ENCODE data around the gene POLD2. TPM values are rescaled to one million over a fixed set of nuclear protein-coding genes. Genes with fewer than 3 reads are reported as not detected.
A peak's percentile ranks its signal among the peaks of the same experiment; 100 is the strongest.

Gene POLD2
- total and polyA plus RNA-seq, 8 donors = 68.3 to 116 (median 111) TPM

DNA sequence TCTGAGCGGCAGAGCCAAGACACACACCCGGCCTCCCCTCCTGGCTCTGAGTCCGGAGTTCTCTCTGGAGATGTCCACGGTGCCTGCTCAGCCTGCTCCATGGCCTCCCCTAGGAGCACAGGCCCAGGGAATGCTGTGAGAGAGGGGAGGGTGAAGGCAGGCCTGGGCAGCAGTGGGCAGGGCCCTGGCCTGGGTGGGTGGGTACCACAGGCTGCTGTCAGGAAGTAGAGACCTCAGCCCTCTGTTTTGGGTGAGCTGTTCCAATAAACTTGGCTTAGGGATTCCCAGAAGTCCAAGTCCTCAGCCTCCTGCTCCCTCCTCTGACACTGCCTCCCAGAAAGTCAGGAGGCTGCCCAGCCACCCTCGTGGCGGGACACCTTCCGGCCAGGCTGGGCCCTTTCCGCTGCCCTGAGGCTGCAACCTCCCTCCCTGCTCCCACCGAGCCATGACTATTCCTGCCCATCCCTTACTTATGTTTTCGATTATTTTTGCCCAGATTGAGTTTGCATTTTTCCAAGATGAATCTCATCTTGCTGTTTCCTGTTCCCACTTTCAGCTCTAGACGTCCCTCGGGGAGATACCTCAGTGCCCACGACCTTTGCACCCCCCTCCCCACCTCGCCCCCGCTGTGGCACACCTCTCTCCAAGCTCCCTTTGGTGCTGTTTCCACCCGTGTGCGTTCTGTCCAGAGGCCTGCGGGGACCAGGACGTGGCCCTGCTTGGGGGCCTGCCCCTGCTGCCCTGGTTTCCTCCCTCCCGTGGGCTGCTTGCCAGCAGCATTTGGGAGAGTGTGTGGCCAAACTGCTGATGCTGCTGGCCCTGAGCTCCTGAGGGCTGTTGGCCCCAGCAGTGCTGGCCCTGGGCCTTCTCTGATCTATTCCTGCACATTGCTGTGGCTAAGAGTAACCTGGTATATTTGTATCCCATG, 35.2 kb downstream of the POLD2 start:
- Histone ChIP-seq H3K4me3 (no peak overlapping the region), H3K4me1 (no peaks in the 10 kb centered on the region), H3K27ac (peak overlapping the region; percentile 58 to 84), H3K9me3 (no peaks in the 10 kb centered on the region), H3K36me3 (no peaks in the 10 kb centered on the region), H3K27me3 (no peaks in the 10 kb centered on the region)
- ATAC-seq (peak; percentile 53), DNase-seq (peak in 1 of 4 donors; percentile 43)
- intact Hi-C loops (cut with DNase I) = no loop called here
- TF ChIP-seq, protein P1, sequence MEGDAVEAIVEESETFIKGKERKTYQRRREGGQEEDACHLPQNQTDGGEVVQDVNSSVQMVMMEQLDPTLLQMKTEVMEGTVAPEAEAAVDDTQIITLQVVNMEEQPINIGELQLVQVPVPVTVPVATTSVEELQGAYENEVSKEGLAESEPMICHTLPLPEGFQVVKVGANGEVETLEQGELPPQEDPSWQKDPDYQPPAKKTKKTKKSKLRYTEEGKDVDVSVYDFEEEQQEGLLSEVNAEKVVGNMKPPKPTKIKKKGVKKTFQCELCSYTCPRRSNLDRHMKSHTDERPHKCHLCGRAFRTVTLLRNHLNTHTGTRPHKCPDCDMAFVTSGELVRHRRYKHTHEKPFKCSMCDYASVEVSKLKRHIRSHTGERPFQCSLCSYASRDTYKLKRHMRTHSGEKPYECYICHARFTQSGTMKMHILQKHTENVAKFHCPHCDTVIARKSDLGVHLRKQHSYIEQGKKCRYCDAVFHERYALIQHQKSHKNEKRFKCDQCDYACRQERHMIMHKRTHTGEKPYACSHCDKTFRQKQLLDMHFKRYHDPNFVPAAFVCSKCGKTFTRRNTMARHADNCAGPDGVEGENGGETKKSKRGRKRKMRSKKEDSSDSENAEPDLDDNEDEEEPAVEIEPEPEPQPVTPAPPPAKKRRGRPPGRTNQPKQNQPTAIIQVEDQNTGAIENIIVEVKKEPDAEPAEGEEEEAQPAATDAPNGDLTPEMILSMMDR (IDR thresholded peaks at IDR 0.05) = no peak

- no peaks in the 10 kb centered on the region for H3K9me3 ChIP-seq
- ATAC-seq (no peak), DNase-seq (no peak)
- TF ChIP-seq, protein P1 (IDR thresholded peaks at IDR 0.05) = no peak
- no peaks in the 10 kb centered on the region for H3K36me3 ChIP-seq
- no peaks in the 10 kb centered on the region for H3K4me1 ChIP-seq
- no peak overlapping the region for H3K27ac ChIP-seq
- no peak overlapping the region for H3K4me3 ChIP-seq
- intact Hi-C loops (cut with DNase I) = no loop called here
- H3K27me3 ChIP-seq = no peaks in the 10 kb centered on the region
These were observed 36.7 kb downstream of the POLD2 start for GRCh38 chr7:44086627-44087026.

GRCh38 chr7:44085546-44085945, 37.8 kb downstream of the POLD2 start:
- Histone ChIP-seq H3K4me1 (peaks cover 7 to 11% of the 10 kb centered on the region in 2 donors), H3K4me3 (no peak overlapping the region), H3K36me3 (peaks cover 0 to 2% of the 10 kb centered on the region in 2 donors), H3K27me3 (no peaks in the 10 kb centered on the region), H3K27ac (no peak overlapping the region), H3K9me3 (no peaks in the 10 kb centered on the region)
- intact Hi-C loops (cut with DNase I) = no loop called here
- DNase-seq (peak in 1 of 4 donors; percentile 10), ATAC-seq (no peak)
- TF ChIP-seq, protein P1 (IDR thresholded peaks at IDR 0.05) = no peak

DNA sequence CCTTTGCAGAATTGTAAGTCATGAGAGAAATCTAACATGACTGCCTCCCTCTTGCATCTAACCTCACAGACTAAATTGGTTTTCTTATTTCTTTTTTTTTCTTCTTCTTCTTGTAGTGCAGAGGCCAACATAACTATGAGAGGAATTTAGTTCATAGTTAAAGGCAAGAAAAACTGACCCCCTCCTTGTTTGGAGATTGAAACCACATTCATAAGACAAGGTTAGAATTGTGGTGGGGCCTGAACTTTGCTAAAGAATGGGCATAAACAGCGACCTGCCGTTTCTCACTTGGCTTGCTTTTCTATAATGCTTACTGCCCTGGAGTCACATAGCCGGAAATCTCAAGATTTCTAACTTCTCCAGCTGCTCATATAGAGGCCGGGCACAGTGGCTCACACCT, 38.6 kb downstream of the POLD2 start:
- DNase-seq (no peak), ATAC-seq (no peak)
- TF ChIP-seq, protein P1 (IDR thresholded peaks at IDR 0.05) = no peak
- H3K9me3 ChIP-seq = no peaks in the 10 kb centered on the region
- no peak overlapping the region for H3K4me3 ChIP-seq
- peaks cover 7 to 16% of the 10 kb centered on the region in 2 donors for H3K4me1 ChIP-seq
- H3K36me3 ChIP-seq = peaks cover 0 to 11% of the 10 kb centered on the region in 2 donors
- intact Hi-C loops (cut with DNase I) = no loop called here
- H3K27ac ChIP-seq = no peak overlapping the region
- no peaks in the 10 kb centered on the region for H3K27me3 ChIP-seq

DNA sequence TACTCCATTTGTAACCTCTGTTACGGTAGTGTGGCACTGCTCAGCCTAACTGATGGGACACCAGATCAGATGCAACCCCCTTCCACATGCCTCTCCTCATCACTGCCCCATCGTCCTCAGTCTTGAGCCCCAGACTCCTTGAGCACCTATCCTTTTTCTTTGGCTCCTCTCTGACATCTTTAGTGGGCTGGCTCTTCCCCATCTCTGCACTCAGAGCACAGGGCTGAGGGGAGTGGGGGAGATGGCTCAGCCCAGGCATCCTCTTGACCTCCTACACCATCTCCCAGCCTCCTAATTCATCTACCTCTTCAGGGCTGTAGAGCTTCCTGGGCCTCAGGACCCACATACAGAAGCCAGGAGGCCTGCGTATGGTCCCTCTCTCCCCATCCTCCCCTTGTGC, 39.6 kb downstream of the POLD2 start:
- H3K4me3 ChIP-seq = no peak overlapping the region
- H3K27ac ChIP-seq = no peak overlapping the region
- H3K9me3 ChIP-seq = no peaks in the 10 kb centered on the region
- H3K36me3 ChIP-seq = peaks cover 0 to 20% of the 10 kb centered on the region in 2 donors
- intact Hi-C loops (cut with DNase I) = no loop called here
- H3K4me1 ChIP-seq = peaks cover 7 to 21% of the 10 kb centered on the region in 2 donors
- no peaks in the 10 kb centered on the region for H3K27me3 ChIP-seq
- DNase-seq (peak in 1 of 4 donors; percentile 10), ATAC-seq (no peak)
- TF ChIP-seq, protein P1 (IDR thresholded peaks at IDR 0.05) = no peak

Data from left lung (tissue), 10 donors.